NCI-H524 (cell line): ENCODE data around the gene PDE4D.
"Not testable (repeated sequence)": the region's sequence is repeated elsewhere in the genome, so short reads cannot be mapped to it uniquely, and the experiment has no call there.

Source experiments
- DNase-seq, 2 experiments: peaks; one replicate each; lab custom pipeline; 2025; lab: John Stamatoyannopoulos, UW

Gene PDE4D

GRCh38 chr5:59799668-59800346, 93.7 kb downstream of the PDE4D start:
- DNase-seq: peak; percentile 3 to 58

- peak; percentile 4 to 53 for DNase-seq
Measured at GRCh38 chr5:59798862-59799667, 94.5 kb downstream of the PDE4D start.

GRCh38 chr5:59795141-59795540, 98.4 kb downstream of the PDE4D start:
- DNase-seq: no peak

GRCh38 chr5:59792983-59793585, 100.4 kb downstream of the PDE4D start:
- DNase-seq: no peak

GRCh38 chr5:59791617-59792016, 101.9 kb downstream of the PDE4D start:
- DNase-seq: no peak

- DNase-seq: no peak
Measured at GRCh38 chr5:59790776-59791475, 102.6 kb downstream of the PDE4D start.

GRCh38 chr5:59790376-59790775, 103.2 kb downstream of the PDE4D start:
- no peak for DNase-seq

GRCh38 chr5:59789894-59790293, 103.6 kb downstream of the PDE4D start:
- no peak for DNase-seq

GRCh38 chr5:59789197-59789596, 104.3 kb downstream of the PDE4D start:
- no peak for DNase-seq

GRCh38 chr5:59786334-59786805, 107.2 kb downstream of the PDE4D start:
- no peak for DNase-seq

GRCh38 chr5:59785676-59786333, 107.7 kb downstream of the PDE4D start:
- no peak for DNase-seq

GRCh38 chr5:59784708-59785107, 108.8 kb downstream of the PDE4D start:
- DNase-seq: not testable (repeated sequence)

- DNase-seq: no peak
Measured at GRCh38 chr5:59783264-59783663, 110.3 kb downstream of the PDE4D start.

GRCh38 chr5:59782856-59783255, 110.7 kb downstream of the PDE4D start:
- DNase-seq: no peak

GRCh38 chr5:59779453-59779852, 114.1 kb downstream of the PDE4D start:
- DNase-seq: no peak

- no peak for DNase-seq
Measured at GRCh38 chr5:59777028-59777427, 116.5 kb downstream of the PDE4D start.

GRCh38 chr5:59773294-59773693, 120.2 kb downstream of the PDE4D start:
- no peak for DNase-seq

- DNase-seq: no peak
Measured at GRCh38 chr5:59772757-59773156, 120.8 kb downstream of the PDE4D start.

- no peak for DNase-seq
Measured at GRCh38 chr5:59772206-59772605, 121.3 kb downstream of the PDE4D start.

- no peak for DNase-seq
Measured at GRCh38 chr5:59770953-59771352, 122.6 kb downstream of the PDE4D start.

GRCh38 chr5:59769832-59770231, 123.7 kb downstream of the PDE4D start:
- DNase-seq: no peak

GRCh38 chr5:59769041-59769360, 124.5 kb downstream of the PDE4D start:
- DNase-seq: no peak
